NB4 (cell line): ENCODE measurements around the gene TSKS.

ENCODE experiments used
- CTCF ChIP-seq: IDR thresholded peaks from one replicate; pipeline ENCODE4 v1.5.1; 2012; ENCODE audit warnings: low read depth, low read length
- POLR2A ChIP-seq: IDR thresholded peaks from 2 replicates; pipeline ENCODE4 v1.6.1; 2011; ENCODE audit warnings: mild to moderate bottlenecking; ENCODE audit not compliant: insufficient read length; ENCODE audit errors: extremely low read depth
- TF ChIP-seq, protein P1 (sequence below): IDR thresholded peaks from 2 replicates; pipeline ENCODE4 v1.6.1; 2011; ENCODE audit warnings: low read depth, low read length

- TF ChIP-seq CTCF (no peak), POLR2A (no peak)
- TF ChIP-seq, protein P1, sequence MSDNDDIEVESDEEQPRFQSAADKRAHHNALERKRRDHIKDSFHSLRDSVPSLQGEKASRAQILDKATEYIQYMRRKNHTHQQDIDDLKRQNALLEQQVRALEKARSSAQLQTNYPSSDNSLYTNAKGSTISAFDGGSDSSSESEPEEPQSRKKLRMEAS, result no peak
Measured at GRCh38 chr19:49730166-49730565, 32.9 kb downstream of the TSKS start.
